GM12892 (cell line): ENCODE measurements around the gene OSBP2.

Source experiments
- POLR2A ChIP-seq: IDR thresholded peaks from 2 replicates; pipeline ENCODE4 v1.6.1; 2011; ENCODE audit warnings: low read depth, low read length, control low read depth
- POLR2AphosphoS5 ChIP-seq: IDR thresholded peaks from 2 replicates; pipeline ENCODE4 v1.6.1; 2011; ENCODE audit warnings: low read depth, low read length, control low read depth

- no peak for TF ChIP-seq POLR2AphosphoS5
- TF ChIP-seq POLR2A: no peak
These were observed 37.0 kb downstream of the OSBP2 start for GRCh38 chr22:30731658-30732057.
